H1 (cell line): ENCODE results near the gene KPNA6. TPM values are rescaled to one million over a fixed set of nuclear protein-coding genes. Genes with fewer than 3 reads are reported as not detected.

Experiments
- BCL11A ChIP-seq, 2 experiments: IDR thresholded peaks; one replicate each; pipeline ENCODE4 v1.6.1; 2011; ENCODE audit warnings: low read depth in 2 of 2, low read length in 2 of 2, mild to moderate bottlenecking in 2 of 2
- CBX5 ChIP-seq: fragments of 300-800, 300-1000 bp; sonication (generic); IDR thresholded peaks from 2 replicates; pipeline ENCODE4 v1.7.1; 2016; ENCODE audit warnings: antibody characterized with exemption, low read length, low read depth
- CHD7 ChIP-seq: fragments of 300-600 bp; sonication (generic); IDR thresholded peaks from 2 replicates; pipeline ENCODE4 v1.7.1; 2012; ENCODE audit warnings: low read length, moderate library complexity, mild to moderate bottlenecking, inconsistent platforms; ENCODE audit not compliant: insufficient replicate concordance
- JUND ChIP-seq: IDR thresholded peaks from 2 replicates; pipeline ENCODE4 v1.6.1; 2011; ENCODE audit warnings: mild to moderate bottlenecking, improper control_type of control experiment, low read length
- MAX ChIP-seq: IDR thresholded peaks from 2 replicates; pipeline ENCODE4 v1.6.1; 2012; ENCODE audit warnings: inconsistent platforms
- TEAD4 ChIP-seq: IDR thresholded peaks from 2 replicates; pipeline ENCODE4 v1.6.1; 2012; ENCODE audit warnings: low read depth, low read length, inconsistent platforms, mixed read lengths
- polyA plus RNA-seq, 7 experiments: library from polyadenylated mRNA; depleted of rRNA in 3 of 7; stranded (reverse) in 5 of 7; unstranded in 2 of 7; fragments of >200 nt in 5 of 7; fragments of 200-250 nt in 2 of 7; gene quantifications; 1 replicate in 5 of 7; 2 replicates in 1 of 7; 4 replicates in 1 of 7; pipeline versions ENCODE4 v1.2.1 to v1.2.3, GENCODE V29; 2011 to 2013; ENCODE audit warnings: missing spikeins in 2 of 7, mixed read lengths in 2 of 7
- total RNA-seq: library from RNA; stranded (reverse); fragmentation: NEBNext Ultra II Directional; extraction: Animal tissue kit (Norgen Biotek cat#: 25700); gene quantifications from 2 replicates; pipeline ENCODE4 v1.2.1, GENCODE V29; 2021

KPNA6 gene
- total and polyA plus RNA-seq, 2 of the 8 experiments (the other 6 are each of a cell fraction or from before 2014, with no cell fraction given), result 24.2 to 120 TPM

DNA sequence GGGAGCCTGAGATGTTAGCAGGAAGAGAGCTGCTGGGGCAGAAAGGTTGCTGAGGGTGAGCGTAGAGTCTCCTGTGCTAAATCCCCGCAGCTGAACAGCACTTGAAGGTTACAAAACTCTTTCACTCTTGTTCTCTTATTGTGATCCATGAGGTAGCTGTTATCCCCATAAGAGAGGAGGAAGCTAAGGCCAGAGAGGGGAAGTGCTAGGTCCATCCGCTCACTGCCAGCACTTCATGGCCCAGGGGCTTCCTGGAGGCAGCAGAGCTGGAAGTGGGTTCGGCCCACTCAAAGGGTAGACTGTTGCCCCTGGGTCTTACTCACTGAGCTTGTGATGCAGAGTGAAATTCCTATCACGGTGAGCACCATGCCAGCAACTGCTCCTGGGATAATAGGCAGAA is 108.7 kb downstream of the KPNA6 start (continued):
- no peak for TF ChIP-seq CHD7
- TF ChIP-seq CBX5, result no peak
- TF ChIP-seq JUND, result no peak
- no peak for TF ChIP-seq TEAD4
- no peak for TF ChIP-seq MAX
- no peak for TF ChIP-seq BCL11A (IDR thresholded peaks at IDR 0.05; ENCODE audit: low read depth in 2 of 2, low read length in 2 of 2)
- TF ChIP-seq, all 59 proteins: peak for 0
